ENCODE data around the gene PPP1R9A. TPM values are rescaled to one million over a fixed set of nuclear protein-coding genes. Genes with fewer than 3 reads are reported as not detected.

PPP1R9A gene
- polyA plus RNA-seq, 3 donors: not detected

- no peaks in the 10 kb centered on the region for H3K79me2 ChIP-seq (ENCODE audit: insufficient read depth, low read length)
- Mint-ChIP-seq H3K4me3 (no peak overlapping the region), H3K9me3 (peaks cover 0 to 6% (median 1%) of the 10 kb centered on the region in 7 donors), H3K4me1 (peaks cover 6% of the 10 kb centered on the region), H3K27me3 (ENCODE audit: low read depth in 3 of 3) (peaks cover 0 to 2% (median 0%) of the 10 kb centered on the region in 3 donors), H3K27ac (no peak overlapping the region), H3K36me3 (no peaks in the 10 kb centered on the region)
- intact Hi-C loops (cut with micrococcal nuclease): no loop called here
- H3K36me3 ChIP-seq (replicated peaks in 1 of 2; ENCODE audit: control insufficient read depth in 1 of 2, insufficient read depth in 2 of 2, low read length in 2 of 2): no peaks in the 10 kb centered on the region
- no peak overlapping the region for H3K4me2 ChIP-seq (replicated peaks; ENCODE audit: extremely low read depth, low read length, poor library complexity, severe bottlenecking)
- no peak overlapping the region for H2AFZ ChIP-seq (ENCODE audit: insufficient read depth, low read depth, low read length, poor library complexity, severe bottlenecking)
- H3K27ac ChIP-seq (ENCODE audit: low read depth in 1 of 2, low read length in 2 of 2): no peak overlapping the region
- DNase-seq: no peak
- no peak overlapping the region for H3K9ac ChIP-seq (ENCODE audit: insufficient read depth, low read length, poor library complexity, severe bottlenecking)
- no peaks in the 10 kb centered on the region for H3K27me3 ChIP-seq (ENCODE audit: control insufficient read depth in 2 of 2, insufficient read depth in 2 of 2, low read length in 2 of 2)
- no peak overlapping the region for H3K4me3 ChIP-seq (replicated peaks in 1 of 3; ENCODE audit: low read depth in 2 of 3, low read length in 3 of 3)
- no peaks in the 10 kb centered on the region for H4K20me1 ChIP-seq (ENCODE audit: insufficient read depth, low read length)
- no peaks in the 10 kb centered on the region for H3K4me1 ChIP-seq (ENCODE audit: control insufficient read depth in 1 of 2, insufficient read depth in 2 of 2, low read length in 2 of 2)
- no peak for TF ChIP-seq CTCF (IDR thresholded peaks at IDR 0.05)
- H3K9me3 ChIP-seq (replicated peaks in 1 of 2; ENCODE audit: control insufficient read depth in 1 of 2, insufficient read depth in 1 of 2, low read length in 2 of 2): no peaks in the 10 kb centered on the region
These were observed 427.1 kb downstream of the PPP1R9A start for GRCh38 chr7:95334447-95334846.

- no peak for TF ChIP-seq CTCF (IDR thresholded peaks at IDR 0.05)
- no peak overlapping the region for H3K4me3 ChIP-seq (replicated peaks in 1 of 3; ENCODE audit: low read depth in 2 of 3, low read length in 3 of 3)
- H3K4me1 ChIP-seq (ENCODE audit: control insufficient read depth in 1 of 2, insufficient read depth in 2 of 2, low read length in 2 of 2): no peaks in the 10 kb centered on the region
- DNase-seq: no peak
- no peaks in the 10 kb centered on the region for H3K36me3 ChIP-seq (replicated peaks in 1 of 2; ENCODE audit: control insufficient read depth in 1 of 2, insufficient read depth in 2 of 2, low read length in 2 of 2)
- Mint-ChIP-seq H3K27me3 (ENCODE audit: low read depth in 3 of 3) (peaks cover 0 to 2% (median 0%) of the 10 kb centered on the region in 3 donors), H3K9me3 (peaks cover 0 to 6% (median 1%) of the 10 kb centered on the region in 7 donors), H3K36me3 (no peaks in the 10 kb centered on the region), H3K4me3 (no peak overlapping the region), H3K4me1 (peaks cover 6% of the 10 kb centered on the region), H3K27ac (no peak overlapping the region)
- H3K27me3 ChIP-seq (ENCODE audit: control insufficient read depth in 2 of 2, insufficient read depth in 2 of 2, low read length in 2 of 2): no peaks in the 10 kb centered on the region
- no peaks in the 10 kb centered on the region for H3K9me3 ChIP-seq (replicated peaks in 1 of 2; ENCODE audit: control insufficient read depth in 1 of 2, insufficient read depth in 1 of 2, low read length in 2 of 2)
- no peak overlapping the region for H3K27ac ChIP-seq (ENCODE audit: low read depth in 1 of 2, low read length in 2 of 2)
- H3K9ac ChIP-seq (ENCODE audit: insufficient read depth, low read length, poor library complexity, severe bottlenecking): no peak overlapping the region
- H3K79me2 ChIP-seq (ENCODE audit: insufficient read depth, low read length): no peaks in the 10 kb centered on the region
- no peak overlapping the region for H2AFZ ChIP-seq (ENCODE audit: insufficient read depth, low read depth, low read length, poor library complexity, severe bottlenecking)
- intact Hi-C loops (cut with micrococcal nuclease): no loop called here
- no peaks in the 10 kb centered on the region for H4K20me1 ChIP-seq (ENCODE audit: insufficient read depth, low read length)
- no peak overlapping the region for H3K4me2 ChIP-seq (replicated peaks; ENCODE audit: extremely low read depth, low read length, poor library complexity, severe bottlenecking)
These were observed 427.7 kb downstream of the PPP1R9A start for GRCh38 chr7:95335093-95335492.
